Peyer's patch (tissue), 4 donors: Measurements from ENCODE around the gene CSH1.
"Not testable (repeated sequence)": the region's sequence is repeated elsewhere in the genome, so short reads cannot be mapped to it uniquely, and the experiment has no call there.

ENCODE experiments used
- POLR2A ChIP-seq, 2 donors: fragments of 450-650 bp; IDR thresholded peaks; one replicate each; pipeline ENCODE4 v1.5.1; 2017; ENCODE audit warnings: antibody characterized with exemption in 2 of 2, mild to moderate bottlenecking in 2 of 2, moderate library complexity in 2 of 2
- TF ChIP-seq, protein P1 (sequence below), 6 experiments: fragments of 450-650 bp in 4 of 6; fragments of 200-600 bp in 2 of 6; sonication (generic) in 1 of 6; IDR thresholded peaks; one replicate each; pipeline ENCODE4 v1.5.1; 2017 to 2019; ENCODE audit warnings: antibody characterized with exemption in 6 of 6, mild to moderate bottlenecking in 3 of 6, moderate library complexity in 1 of 6

DNA sequence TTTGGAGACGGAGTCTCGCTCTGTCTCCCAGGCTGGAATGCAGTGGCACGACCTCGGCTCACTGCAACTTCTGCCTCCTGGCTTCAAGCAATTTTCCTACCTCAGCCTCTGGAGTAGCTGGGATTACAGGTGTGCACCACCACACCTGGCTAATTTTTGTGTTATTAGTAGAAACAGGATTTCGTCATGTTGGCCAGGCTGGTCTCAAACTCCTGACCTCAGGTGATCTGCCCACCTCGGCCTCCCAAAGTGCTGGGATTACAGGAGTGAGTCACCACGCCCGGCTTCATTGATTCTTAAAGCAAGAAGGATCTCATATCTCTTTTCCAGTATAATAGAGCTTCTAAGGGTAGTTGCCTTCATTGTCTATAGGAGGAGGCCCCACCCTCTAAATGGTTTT, 8.4 kb upstream of the CSH1 start:
- not testable (repeated sequence) for TF ChIP-seq POLR2A (IDR thresholded peaks at IDR 0.05)
- TF ChIP-seq, protein P1, sequence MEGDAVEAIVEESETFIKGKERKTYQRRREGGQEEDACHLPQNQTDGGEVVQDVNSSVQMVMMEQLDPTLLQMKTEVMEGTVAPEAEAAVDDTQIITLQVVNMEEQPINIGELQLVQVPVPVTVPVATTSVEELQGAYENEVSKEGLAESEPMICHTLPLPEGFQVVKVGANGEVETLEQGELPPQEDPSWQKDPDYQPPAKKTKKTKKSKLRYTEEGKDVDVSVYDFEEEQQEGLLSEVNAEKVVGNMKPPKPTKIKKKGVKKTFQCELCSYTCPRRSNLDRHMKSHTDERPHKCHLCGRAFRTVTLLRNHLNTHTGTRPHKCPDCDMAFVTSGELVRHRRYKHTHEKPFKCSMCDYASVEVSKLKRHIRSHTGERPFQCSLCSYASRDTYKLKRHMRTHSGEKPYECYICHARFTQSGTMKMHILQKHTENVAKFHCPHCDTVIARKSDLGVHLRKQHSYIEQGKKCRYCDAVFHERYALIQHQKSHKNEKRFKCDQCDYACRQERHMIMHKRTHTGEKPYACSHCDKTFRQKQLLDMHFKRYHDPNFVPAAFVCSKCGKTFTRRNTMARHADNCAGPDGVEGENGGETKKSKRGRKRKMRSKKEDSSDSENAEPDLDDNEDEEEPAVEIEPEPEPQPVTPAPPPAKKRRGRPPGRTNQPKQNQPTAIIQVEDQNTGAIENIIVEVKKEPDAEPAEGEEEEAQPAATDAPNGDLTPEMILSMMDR (IDR thresholded peaks at IDR 0.05) = not testable (repeated sequence)
